NB4 (cell line): ENCODE data around the gene PLCD1.

ENCODE experiments used
- POLR2A ChIP-seq: IDR thresholded peaks from 2 replicates; pipeline ENCODE4 v1.6.1; 2011; ENCODE audit warnings: mild to moderate bottlenecking; ENCODE audit not compliant: insufficient read length; ENCODE audit errors: extremely low read depth
- TF ChIP-seq, protein P1 (sequence below): IDR thresholded peaks from one replicate; pipeline ENCODE4 v1.5.1; 2012; ENCODE audit warnings: low read depth, low read length

- TF ChIP-seq, protein P1, sequence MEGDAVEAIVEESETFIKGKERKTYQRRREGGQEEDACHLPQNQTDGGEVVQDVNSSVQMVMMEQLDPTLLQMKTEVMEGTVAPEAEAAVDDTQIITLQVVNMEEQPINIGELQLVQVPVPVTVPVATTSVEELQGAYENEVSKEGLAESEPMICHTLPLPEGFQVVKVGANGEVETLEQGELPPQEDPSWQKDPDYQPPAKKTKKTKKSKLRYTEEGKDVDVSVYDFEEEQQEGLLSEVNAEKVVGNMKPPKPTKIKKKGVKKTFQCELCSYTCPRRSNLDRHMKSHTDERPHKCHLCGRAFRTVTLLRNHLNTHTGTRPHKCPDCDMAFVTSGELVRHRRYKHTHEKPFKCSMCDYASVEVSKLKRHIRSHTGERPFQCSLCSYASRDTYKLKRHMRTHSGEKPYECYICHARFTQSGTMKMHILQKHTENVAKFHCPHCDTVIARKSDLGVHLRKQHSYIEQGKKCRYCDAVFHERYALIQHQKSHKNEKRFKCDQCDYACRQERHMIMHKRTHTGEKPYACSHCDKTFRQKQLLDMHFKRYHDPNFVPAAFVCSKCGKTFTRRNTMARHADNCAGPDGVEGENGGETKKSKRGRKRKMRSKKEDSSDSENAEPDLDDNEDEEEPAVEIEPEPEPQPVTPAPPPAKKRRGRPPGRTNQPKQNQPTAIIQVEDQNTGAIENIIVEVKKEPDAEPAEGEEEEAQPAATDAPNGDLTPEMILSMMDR, result no peak
- TF ChIP-seq POLR2A, result no peak
Observed at GRCh38 chr3:37993067-37993455, 36.4 kb downstream of the PLCD1 start.
